NCI-H524 (cell line): ENCODE results near the gene S100A1.
"Not testable (repeated sequence)": the region's sequence is repeated elsewhere in the genome, so short reads cannot be mapped to it uniquely, and the experiment has no call there.

ENCODE experiments used
- DNase-seq, 2 experiments: peaks; one replicate each; lab custom pipeline; 2025; lab: John Stamatoyannopoulos, UW

Gene S100A1

DNA sequence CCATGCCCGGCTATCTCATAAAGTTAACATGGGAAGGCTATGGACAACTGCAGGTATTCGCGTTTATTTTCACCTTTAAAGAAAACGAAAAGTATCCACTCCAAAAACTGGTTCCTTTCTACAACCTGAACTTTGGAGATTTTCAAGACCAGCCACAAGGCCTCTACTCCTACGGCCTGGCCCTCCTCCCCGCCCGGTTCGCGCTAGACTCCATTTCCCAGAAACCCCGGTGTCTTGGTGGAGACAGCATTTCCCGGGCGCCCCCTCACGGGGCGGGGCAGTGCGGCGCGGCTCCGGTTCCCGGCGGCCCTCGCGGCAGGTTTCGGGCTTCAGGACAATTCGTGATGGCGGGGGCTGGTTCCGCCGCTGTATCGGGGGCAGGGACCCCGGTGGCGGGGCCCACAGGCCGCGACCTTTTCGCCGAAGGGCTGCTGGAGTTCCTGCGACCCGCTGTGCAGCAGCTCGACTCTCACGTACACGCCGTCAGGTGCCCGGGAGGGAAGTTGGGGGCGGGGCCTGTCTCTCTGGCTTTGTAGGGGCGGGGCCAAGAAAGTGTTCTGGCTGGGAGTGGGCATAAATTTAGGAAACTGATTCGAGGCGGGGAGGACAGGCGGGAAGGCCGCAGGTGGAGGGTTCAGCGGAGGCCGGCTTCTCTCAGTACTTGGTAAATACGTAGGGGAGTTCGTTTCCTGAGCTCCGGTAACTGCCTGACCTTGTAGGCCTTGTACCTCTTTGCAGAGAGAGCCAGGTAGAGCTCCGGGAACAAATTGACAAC is 30.4 kb downstream of the S100A1 start, which contains the start of gene SNAPIN:
Gene SNAPIN, plus strand, starts transcription at position 304 of the 775 bp plus-strand sequence. Its CDS starts 41 bp downstream, at position 345.
- DNase-seq, result peak; percentile 75 to 82

DNA sequence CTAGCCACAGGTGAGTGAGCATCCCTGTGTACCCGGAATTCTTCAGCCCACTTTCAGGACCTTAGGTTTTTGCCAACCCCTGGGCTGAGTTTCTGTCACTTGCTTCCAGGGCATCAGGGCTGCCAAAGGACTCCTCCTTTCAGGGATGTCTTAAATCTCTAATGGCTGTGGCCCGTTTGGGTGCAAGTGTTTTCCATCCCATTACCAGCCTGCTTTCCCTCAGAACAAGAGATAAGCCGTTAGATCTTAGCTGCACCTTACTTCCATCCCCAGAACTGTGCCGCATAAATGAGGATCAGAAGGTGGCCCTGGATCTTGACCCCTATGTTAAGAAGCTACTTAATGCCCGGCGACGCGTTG is 30.9 kb downstream of the S100A1 start:
- no peak for DNase-seq

DNA sequence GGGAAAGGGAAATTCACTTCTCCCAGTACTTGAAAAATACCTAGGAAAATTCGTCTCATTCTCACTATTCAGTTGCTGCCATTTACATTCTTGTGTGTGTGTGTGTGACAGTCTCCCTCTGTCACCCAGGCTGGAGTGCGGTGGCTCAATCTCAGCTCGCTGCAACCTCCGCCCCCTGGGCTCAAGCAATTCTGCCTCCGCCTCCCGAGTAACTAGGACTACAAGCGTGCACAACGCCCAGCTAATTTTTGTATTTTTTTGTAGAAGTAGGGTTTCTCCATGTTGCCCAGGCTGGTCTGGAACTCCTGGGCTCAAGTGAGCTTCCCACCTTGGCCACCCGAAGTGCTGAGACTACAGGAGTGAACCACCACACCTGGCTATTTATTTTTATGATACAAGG is 31.4 kb downstream of the S100A1 start:
- no peak for DNase-seq

DNA sequence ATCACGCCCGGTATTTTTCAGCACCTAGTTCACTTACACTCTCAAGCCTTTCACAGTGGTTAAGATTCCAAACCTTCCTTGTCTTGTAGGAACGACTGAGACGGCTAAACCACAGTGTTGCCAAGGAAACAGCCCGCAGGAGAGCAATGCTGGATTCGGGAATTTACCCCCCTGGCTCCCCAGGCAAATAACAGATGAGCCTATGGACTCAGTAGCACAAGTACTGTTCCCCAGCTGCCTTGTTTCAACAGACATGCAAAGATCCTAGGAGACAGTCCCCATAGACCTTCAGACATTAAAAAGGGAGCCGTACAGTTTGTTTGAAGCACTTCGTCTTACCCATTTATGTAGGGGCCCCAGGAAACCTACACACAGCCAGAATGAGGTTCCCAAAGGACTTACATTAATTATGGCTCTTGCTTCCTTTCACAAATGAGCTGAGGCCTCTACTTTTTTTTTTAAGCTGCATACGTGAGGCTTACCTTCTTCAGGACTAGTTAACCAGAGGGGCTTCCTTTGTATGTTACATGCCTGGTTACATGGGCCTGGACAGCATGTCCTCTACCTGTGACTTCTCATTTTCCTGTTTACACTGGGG is 33.0 kb downstream of the S100A1 start:
- peak in 1 of 2 experiments; percentile 12 for DNase-seq

DNA sequence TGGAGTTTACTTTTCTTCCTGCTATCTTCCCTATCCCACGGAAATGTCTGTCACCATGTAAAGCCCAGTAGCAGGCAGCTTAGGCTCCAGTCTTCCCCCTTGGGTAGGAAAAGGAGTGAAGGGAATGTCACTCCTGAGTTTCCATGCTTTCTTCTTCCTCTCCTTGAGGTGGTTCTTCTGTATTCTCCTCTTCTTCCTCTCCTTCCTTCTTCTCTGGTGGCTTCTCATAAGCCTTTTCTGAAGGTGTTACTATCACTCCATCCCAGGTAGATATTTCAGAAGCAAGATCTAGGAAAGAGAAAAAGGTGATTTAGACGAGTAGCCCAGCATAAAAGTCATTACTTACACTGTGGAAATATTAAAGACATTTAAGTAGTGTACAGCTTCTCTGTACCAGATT is 34.0 kb downstream of the S100A1 start:
- DNase-seq, result no peak

DNA sequence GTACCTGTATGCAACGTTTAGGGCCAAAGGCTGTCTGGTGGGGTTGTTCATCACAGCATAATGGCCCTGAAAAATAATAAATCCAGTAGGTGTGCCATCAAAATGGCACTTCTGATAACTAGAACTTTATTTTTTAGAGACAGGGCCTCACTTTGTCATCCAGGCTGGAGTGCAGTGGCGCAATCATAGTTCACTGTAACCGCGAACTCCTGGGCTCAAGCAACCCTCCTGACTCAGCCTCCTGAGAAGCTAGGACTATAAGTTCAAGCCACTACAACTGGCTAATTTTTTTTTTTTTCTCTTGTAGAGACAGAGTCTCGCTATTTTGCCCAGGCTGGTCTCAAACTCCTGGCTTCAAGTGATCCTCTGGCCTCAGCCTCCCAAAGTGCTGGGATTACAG is 35.0 kb downstream of the S100A1 start:
- DNase-seq, result no peak

DNA sequence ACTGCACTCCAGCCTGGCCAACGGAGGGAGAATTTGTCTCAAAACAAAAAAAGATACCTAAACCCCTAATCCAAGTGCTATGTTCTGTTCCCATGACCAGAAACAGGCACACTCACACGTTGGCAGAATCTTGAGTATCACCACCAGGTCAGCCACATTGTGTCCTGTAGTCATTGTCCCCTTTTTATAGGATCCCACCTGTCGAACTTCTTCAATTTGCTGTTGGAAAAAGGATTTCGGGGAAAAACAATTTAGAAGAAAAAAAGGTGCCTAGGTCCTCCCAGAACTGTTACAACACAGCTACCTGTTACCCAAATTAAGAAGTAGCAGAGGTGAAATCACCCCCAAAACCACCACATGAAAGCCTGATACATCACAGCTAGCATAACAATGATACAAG is 39.2 kb downstream of the S100A1 start:
- no peak for DNase-seq

DNA sequence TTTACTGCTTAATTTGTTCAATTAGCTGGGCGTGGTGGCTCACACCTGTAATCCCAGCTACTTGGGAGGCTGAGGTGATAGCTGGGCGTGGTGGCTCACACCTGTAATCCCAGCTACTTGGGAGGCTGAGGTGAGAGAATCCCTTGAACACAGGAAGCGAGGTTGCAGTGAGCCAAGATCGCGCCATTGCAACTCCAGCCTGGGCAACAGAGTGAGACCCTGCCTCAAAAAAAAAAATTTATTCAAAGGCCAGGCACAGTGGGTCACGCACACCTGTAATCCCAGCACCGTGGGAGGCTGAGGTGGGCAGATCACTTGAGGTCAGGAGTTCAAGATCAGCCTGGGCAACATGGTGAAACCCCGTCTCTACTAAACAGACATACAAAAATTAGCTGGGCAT is 40.4 kb downstream of the S100A1 start:
- DNase-seq, result not testable (repeated sequence)

DNA sequence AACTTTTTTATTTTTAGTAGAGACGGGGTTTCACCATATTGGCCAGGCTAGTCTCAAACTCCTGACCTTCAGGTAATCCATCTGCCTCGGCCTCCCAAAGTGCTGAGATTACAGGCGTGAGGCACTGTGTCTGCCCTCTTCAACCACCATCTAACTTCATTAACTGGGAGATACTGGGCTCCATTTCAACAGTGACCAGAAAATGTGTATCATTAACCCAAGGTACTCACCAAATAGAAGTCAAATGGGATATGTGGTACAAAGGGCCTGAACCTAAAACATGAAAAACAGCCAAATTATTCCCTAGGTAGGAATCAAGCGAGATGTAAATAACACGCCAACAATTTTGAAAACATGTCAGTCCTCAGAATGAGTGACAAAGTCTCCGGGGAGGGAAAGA is 41.4 kb downstream of the S100A1 start:
- no peak for DNase-seq

DNA sequence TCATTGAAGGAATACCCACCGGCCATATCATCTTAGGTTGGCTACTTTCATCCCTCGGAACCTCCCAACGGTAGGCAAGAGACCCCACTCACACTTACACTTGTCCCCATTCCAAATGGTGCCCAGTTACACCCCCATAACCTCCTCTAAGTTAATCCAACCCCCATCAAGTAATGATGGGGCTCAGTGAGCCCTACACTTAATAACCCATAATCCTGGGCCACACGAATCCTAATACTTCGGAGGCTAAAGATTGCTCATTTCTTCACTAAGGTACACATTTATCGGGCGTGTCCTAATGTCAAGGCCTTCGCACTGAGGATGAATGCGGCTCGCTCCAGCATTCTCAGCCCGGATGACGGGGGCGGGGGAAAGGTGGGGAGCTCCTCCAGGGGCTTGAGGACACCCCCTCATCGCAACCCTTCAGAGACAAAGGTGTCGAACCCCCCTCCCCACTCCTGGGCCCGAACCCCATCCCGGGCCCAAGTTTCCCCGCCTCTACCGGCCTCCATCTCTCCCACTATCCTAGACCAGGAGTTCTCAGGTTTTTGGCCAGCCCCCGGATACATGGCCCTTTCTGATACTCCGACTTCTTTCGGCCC is 42.1 kb downstream of the S100A1 start:
- no peak for DNase-seq

DNA sequence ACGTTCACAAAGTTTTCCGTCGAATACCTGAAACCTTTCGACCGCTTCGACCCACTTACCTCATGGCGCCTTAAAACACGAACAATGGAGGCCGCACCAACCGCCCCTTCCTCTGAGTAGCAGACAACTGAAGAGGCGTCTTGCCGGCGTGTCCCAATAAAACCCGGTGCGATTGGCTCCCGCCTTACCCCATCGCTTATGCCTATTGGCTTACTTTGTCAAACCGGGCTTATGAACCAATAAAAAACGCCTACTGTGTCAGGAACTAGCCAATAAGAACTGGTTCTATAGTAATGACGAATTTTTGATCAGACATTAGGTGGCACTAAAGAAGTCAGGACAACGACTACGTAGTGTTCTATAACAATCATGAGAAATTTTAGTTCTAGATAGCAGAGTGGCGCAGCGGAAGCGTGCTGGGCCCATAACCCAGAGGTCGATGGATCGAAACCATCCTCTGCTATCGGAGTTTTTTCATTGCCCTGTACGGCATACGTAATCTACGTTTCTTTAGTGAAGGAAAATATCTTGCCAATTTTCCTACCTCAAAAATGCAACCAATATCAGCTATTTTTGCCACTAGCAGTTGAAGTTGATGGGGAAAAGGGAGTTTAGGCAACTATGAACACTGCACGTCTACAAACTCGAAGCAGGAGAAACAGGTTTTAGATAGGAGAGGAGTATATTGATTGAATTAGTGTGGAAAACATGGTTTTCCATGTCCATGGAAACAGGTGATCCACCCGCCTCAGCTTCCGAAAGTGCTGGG is 42.8 kb downstream of the S100A1 start, which contains the start of gene ILF2:
Gene ILF2, minus strand, starts transcription at position 135 of the 769 bp plus-strand sequence. Its CDS starts 71 bp downstream, at position 64.
- peak; percentile 96 to 99 for DNase-seq

DNA sequence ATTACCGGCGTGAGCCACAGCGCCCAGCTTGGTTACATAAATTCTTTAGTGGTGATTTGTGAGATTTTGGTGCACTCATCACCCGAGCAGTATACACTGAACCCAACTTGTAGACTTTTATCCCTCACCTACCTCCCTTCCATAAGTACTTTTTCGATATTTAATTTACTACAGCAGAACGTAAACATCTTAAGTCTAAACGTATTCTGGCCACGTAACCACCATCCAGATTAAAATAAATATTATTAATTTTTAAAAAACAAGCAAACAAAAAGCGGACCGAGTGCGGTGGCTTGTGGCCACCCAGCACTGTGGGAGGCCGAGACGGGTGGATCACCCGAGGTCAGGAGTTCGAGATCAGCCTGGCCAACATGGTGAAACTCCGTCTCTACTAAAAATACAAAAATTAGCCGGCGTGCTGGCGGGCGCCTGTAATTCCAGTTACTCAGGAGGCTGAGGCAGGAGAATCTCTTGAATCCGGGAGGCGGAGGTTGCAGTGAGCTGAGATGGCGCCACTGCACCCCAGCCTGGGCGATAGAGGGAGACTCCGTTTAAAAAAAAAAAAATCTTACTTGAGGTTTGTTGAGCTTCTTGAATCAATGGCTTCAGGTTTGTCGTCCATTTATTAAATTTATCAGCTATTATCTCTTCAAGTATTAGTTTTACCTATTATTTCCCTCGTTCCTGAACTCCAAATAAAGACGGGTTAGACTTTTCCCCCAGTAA is 43.6 kb downstream of the S100A1 start:
- peak in 1 of 2 experiments; percentile 39 for DNase-seq

DNA sequence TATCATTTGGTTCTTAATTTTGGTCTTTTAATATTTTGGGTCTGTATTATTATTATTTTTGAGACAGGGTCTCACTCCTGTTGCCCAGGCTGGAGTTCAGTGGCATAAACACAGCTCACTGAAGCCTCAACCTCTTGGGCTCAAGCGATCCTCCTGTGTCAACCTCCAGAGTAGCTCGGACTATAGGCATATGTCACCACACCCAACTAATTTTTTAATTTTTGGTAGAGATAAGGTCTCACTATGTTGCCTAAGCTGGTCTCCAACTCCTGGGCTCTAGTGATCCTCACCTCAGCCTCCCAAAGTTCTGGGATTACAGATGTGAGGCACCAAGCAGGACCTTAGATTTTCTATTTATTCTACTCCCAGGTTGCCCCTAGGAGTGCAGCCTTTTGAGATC is 45.3 kb downstream of the S100A1 start:
- DNase-seq, result no peak

DNA sequence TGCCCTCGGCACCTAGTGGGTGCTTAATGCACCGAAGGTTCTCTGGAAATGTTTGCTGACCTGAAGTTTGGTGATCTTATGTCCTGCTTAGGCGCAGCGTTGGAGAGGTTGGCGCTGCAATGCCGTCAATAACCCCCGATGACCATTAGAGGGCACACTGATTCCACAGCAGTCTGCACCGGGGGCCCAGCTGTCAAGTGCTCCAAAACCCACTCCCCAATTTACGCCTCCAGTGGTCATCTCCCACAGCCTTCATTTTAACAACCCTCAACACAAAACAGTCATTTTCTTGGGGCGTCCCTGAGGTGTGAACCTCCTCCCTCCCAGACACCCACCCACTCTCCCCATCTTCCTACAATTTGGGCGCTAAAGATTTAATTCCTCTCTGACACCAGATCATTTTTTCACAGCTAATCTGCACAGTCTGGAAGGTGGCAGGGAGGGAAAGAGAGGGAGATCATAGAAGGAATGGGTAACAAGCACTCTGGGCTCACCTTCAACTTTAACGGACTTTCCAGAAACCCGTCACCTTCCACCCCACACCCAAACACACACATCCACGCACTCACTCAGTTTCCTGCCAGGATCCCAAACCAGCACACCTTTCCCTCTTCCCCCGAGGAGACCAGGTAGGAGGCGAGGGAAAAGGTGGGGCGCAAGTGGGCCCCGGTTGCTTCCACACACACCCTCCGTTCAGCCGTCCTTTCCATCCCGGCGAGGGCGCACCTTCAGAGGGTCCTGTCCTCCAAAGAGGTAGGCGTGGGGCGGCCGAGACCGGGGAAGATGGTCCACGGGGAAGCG is 49.7 kb downstream of the S100A1 start:
- DNase-seq, result peak in 1 of 2 experiments; percentile 46

DNA sequence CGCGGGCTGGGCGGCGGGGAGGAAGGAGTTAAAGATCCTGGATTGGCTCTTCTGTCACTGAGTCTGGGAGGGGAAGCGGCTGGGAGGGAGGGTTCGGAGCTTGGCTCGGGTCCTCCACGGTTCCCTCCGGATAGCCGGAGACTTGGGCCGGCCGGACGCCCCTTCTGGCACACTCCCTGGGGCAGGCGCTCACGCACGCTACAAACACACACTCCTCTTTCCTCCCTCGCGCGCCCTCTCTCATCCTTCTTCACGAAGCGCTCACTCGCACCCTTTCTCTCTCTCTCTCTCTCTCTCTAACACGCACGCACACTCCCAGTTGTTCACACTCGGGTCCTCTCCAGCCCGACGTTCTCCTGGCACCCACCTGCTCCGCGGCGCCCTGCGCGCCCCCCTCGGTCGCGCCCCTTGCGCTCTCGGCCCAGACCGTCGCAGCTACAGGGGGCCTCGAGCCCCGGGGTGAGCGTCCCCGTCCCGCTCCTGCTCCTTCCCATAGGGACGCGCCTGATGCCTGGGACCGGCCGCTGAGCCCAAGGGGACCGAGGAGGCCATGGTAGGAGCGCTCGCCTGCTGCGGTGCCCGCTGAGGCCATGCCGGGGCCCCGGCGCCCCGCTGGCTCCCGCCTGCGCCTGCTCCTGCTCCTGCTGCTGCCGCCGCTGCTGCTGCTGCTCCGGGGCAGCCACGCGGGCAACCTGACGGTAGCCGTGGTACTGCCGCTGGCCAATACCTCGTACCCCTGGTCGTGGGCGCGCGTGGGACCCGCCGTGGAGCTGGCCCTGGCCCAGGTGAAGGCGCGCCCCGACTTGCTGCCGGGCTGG is 50.5 kb downstream of the S100A1 start, which contains the start of gene NPR1:
Gene NPR1, plus strand, starts transcription at position 170 of the 818 bp plus-strand sequence. Its CDS starts 421 bp downstream, at position 591.
- DNase-seq, result peak; percentile 13 to 21

DNA sequence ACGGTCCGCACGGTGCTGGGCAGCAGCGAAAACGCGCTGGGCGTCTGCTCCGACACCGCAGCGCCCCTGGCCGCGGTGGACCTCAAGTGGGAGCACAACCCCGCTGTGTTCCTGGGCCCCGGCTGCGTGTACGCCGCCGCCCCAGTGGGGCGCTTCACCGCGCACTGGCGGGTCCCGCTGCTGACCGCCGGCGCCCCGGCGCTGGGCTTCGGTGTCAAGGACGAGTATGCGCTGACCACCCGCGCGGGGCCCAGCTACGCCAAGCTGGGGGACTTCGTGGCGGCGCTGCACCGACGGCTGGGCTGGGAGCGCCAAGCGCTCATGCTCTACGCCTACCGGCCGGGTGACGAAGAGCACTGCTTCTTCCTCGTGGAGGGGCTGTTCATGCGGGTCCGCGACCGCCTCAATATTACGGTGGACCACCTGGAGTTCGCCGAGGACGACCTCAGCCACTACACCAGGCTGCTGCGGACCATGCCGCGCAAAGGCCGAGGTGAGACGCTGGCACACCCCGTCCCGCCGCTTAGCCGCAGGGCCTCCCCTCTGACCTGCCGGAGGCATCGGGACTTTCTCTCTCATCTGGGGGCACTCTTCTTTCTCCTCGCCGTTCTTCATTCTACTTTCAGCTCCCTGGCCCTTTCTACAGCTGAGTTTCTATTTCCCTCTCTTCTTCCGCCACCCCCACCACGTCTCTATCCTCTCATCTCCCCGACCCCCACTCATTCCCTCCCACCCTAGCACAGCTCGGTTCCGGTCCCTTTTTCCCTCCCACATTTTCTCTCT is 51.3 kb downstream of the S100A1 start:
- DNase-seq, result peak in 1 of 2 experiments; percentile 21

DNA sequence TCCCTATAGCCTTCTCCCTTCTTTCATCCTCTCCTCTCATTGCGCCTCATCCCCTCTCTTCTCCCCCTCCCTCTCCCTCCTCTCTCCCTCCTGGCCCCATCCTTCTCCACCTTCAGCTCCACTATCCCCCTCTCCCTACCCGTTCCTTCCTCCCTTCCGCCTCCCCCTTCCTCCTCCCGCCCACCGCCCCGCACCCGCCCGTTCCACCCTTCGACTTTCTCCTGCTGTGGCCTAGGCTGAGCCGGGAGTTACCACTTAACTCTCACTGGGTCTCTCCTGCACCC is 51.8 kb downstream of the S100A1 start:
- DNase-seq, result no peak
